Endothelial cell (in vitro differentiated cells): ENCODE measurements around the gene CHAT. TPM values are rescaled to one million over a fixed set of nuclear protein-coding genes. Genes with fewer than 3 reads are reported as not detected.
A peak's percentile ranks its signal among the peaks of the same experiment; 100 is the strongest.

Source experiments
- DNase-seq: peaks from one replicate; pipeline ENCODE4 v3.0.0; 2021; ENCODE audit warnings: low spot score
- H3K27ac Mint-ChIP-seq: one replicate; pipeline ENCODE4 v1.8.0; 2021; ENCODE audit warnings: mixed read lengths, inconsistent platforms; ENCODE audit not compliant: unreplicated experiment
- H3K27me3 Mint-ChIP-seq: one replicate; pipeline ENCODE4 v1.8.0; 2021; ENCODE audit warnings: mild to moderate bottlenecking, moderate library complexity, mixed read lengths, inconsistent platforms; ENCODE audit not compliant: unreplicated experiment
- H3K36me3 Mint-ChIP-seq: one replicate; pipeline ENCODE4 v1.8.0; 2021; ENCODE audit warnings: mild to moderate bottlenecking, low read depth, mixed read lengths, inconsistent platforms; ENCODE audit not compliant: unreplicated experiment
- H3K4me1 Mint-ChIP-seq: one replicate; pipeline ENCODE4 v1.8.0; 2021; ENCODE audit warnings: mild to moderate bottlenecking, mixed read lengths, inconsistent platforms; ENCODE audit not compliant: unreplicated experiment
- H3K4me3 Mint-ChIP-seq: one replicate; pipeline ENCODE4 v1.8.0; 2021; ENCODE audit warnings: mild to moderate bottlenecking, mixed read lengths, inconsistent platforms; ENCODE audit not compliant: unreplicated experiment
- H3K9me3 Mint-ChIP-seq: one replicate; pipeline ENCODE4 v1.8.0; 2021; ENCODE audit warnings: mixed read lengths, inconsistent platforms; ENCODE audit not compliant: unreplicated experiment
- CTCF ChIP-seq: fragments of 200-600 bp; sonication (generic); IDR thresholded peaks from one replicate; pipeline ENCODE4 v1.5.0; 2021; ENCODE audit warnings: antibody characterized with exemption; ENCODE audit not compliant: unreplicated experiment
- total RNA-seq: library from RNA; stranded (reverse); fragmentation: NEBNext Ultra II Directional; extraction: Animal tissue kit (Norgen Biotek cat#: 25700); gene quantifications from one replicate; pipeline ENCODE4 v1.2.1, GENCODE V29; 2021; ENCODE audit not compliant: unreplicated experiment

Gene CHAT
- total RNA-seq, 1 donor from 2014 or later: 0.23 TPM

GRCh38 chr10:49656845-49657493, 43.1 kb downstream of the CHAT start:
- Mint-ChIP-seq H3K36me3 (peaks cover 3% of the 10 kb centered on the region), H3K9me3 (no peaks in the 10 kb centered on the region), H3K4me3 (no peak overlapping the region), H3K27ac (peak overlapping the region; percentile 71), H3K27me3 (peaks cover 3% of the 10 kb centered on the region), H3K4me1 (peaks cover 15% of the 10 kb centered on the region)
- no peak for DNase-seq
- no peak for TF ChIP-seq CTCF

- Mint-ChIP-seq H3K27me3 (peaks cover 2% of the 10 kb centered on the region), H3K9me3 (no peaks in the 10 kb centered on the region), H3K27ac (no peak overlapping the region), H3K4me1 (peaks cover 15% of the 10 kb centered on the region), H3K4me3 (no peak overlapping the region), H3K36me3 (peaks cover 3% of the 10 kb centered on the region)
- no peak for DNase-seq
- TF ChIP-seq CTCF: no peak
These were observed 43.8 kb downstream of the CHAT start for GRCh38 chr10:49657606-49658005.

DNA sequence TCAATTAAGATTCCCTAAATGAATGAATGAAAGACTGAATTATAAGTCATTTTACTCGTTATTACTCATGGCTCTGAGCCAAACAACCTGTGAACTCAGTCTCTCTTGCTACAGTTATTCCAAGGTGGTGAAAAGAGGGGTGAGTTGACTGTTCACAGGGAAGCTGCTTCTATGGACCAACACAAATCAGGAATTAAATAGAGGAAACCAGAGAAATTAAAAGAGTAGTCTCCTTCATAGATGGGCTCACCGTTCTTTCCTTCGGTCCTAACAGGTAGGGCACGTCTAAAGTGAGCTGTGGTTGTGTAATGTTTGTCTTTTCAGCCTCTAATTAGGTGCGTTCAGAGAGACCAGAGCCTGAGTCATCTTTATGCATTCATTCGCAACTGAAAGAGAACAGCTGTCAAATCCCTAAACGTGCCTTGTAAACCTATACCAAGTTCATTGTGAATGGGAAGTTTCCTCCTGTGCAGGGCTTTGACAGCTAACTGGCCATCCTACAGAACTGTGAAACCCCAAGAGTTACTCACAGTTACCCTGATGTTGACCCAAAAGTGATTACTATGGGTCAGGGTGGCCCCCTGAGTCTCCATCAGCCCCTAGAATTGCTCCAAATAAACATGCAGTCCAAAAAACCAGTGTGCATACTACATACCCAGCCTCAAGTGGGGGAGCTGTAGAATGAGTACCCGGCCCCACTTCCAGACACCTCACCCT, 47.5 kb downstream of the CHAT start:
- TF ChIP-seq CTCF: no peak
- no peak overlapping the region for H3K4me3 Mint-ChIP-seq
- peaks cover 2% of the 10 kb centered on the region for H3K36me3 Mint-ChIP-seq
- peaks cover 7% of the 10 kb centered on the region for H3K4me1 Mint-ChIP-seq
- H3K9me3 Mint-ChIP-seq: no peaks in the 10 kb centered on the region
- H3K27me3 Mint-ChIP-seq: no peaks in the 10 kb centered on the region
- H3K27ac Mint-ChIP-seq: no peak overlapping the region
- DNase-seq: no peak

GRCh38 chr10:49662169-49662830, 48.5 kb downstream of the CHAT start:
- no peak for TF ChIP-seq CTCF
- Mint-ChIP-seq H3K36me3 (no peaks in the 10 kb centered on the region), H3K9me3 (no peaks in the 10 kb centered on the region), H3K27ac (no peak overlapping the region), H3K27me3 (no peaks in the 10 kb centered on the region), H3K4me3 (no peak overlapping the region), H3K4me1 (no peaks in the 10 kb centered on the region)
- DNase-seq: no peak

GRCh38 chr10:49663596-49663995, 49.8 kb downstream of the CHAT start:
- DNase-seq: no peak
- Mint-ChIP-seq H3K9me3 (no peaks in the 10 kb centered on the region), H3K27ac (no peak overlapping the region), H3K4me1 (no peaks in the 10 kb centered on the region), H3K36me3 (no peaks in the 10 kb centered on the region), H3K27me3 (no peaks in the 10 kb centered on the region), H3K4me3 (no peak overlapping the region)
- no peak for TF ChIP-seq CTCF
